Measurements from ENCODE around the gene CDC42EP1. TPM values are rescaled to one million over a fixed set of nuclear protein-coding genes. Genes with fewer than 3 reads are reported as not detected.

The CDC42EP1 gene
- total and polyA plus RNA-seq, 4 experiments from 2014 or later: not detected

DNA sequence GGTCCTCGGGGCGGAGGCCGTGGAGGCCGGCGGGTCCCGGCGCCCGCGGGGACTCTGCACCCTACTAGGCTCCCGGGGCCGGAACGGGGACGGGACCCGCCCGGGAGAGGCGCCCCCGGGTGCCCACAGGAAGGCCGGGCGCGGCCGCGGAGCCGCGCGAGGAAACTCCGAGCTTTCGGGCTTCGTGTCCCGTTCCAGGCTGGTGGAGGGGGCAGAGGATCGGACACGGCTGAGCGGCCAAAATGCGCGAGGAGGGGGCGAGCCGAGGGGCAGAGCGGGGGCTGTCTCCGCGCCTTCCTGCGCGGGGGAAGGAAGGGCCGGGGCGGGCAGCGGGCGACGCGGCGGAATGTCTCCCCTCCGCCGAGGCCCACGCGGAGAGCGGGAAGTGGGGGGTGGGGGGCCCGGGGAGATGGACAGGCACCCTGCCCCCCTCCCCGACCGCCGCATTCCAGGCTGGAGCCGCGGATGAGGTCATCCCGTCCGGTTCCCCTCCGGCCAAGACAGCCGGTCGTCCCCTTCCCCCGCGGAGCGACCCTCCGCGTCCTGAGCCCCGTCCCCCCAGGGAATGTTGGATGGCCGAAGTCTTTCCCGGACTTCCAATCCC is 430 bp downstream of the CDC42EP1 start:
- intact Hi-C loops (cut with micrococcal nuclease): loop anchor here (1.0 kb wide), 1 partner anchor 17 kb away; no protein-coding TSS in a partner anchor
- CTCF ChIA-PET (ENCODE audit: partially characterized antibody): interaction anchor here (0.6 to 21.0 kb wide), 6 partner anchors 10 to 819 kb away, joined by 3 to 523 read pairs (median 4); no protein-coding TSS in a partner anchor
- DNase-seq: no peak
- Mint-ChIP-seq H3K4me3 (peak overlapping the region in 6 of 8 donors; percentile 47 to 72 (median 64)), H3K36me3 (no peaks in the 10 kb centered on the region), H3K27me3 (peaks cover 24 to 40% of the 10 kb centered on the region in 2 donors), H3K27ac (no peak overlapping the region), H3K4me1 (peaks cover 4 to 34% (median 14%) of the 10 kb centered on the region in 4 donors), H3K9me3 (no peaks in the 10 kb centered on the region)
- Histone ChIP-seq H3K36me3 (ENCODE audit: insufficient read depth, low read length) (no peaks in the 10 kb centered on the region), H3K27me3 (ENCODE audit: insufficient read depth, low read length) (peaks cover 28% of the 10 kb centered on the region), H3K4me1 (ENCODE audit: insufficient read depth, low read length) (peaks cover 18% of the 10 kb centered on the region), H3K4me3 (ENCODE audit: low read length in 2 of 2) (peak overlapping the region in 1 of 2 donors; percentile 27), H3K9me3 (ENCODE audit: control insufficient read depth in 1 of 2, low read length in 2 of 2) (no peaks in the 10 kb centered on the region), H3K27ac (ENCODE audit: low read depth, low read length) (no peak overlapping the region)
- POLR2A ChIA-PET (ENCODE audit: partially characterized antibody): interaction anchor here (1.4 kb wide), 1 partner anchor 22 kb away, joined by 6 read pairs; no protein-coding TSS in a partner anchor

DNA sequence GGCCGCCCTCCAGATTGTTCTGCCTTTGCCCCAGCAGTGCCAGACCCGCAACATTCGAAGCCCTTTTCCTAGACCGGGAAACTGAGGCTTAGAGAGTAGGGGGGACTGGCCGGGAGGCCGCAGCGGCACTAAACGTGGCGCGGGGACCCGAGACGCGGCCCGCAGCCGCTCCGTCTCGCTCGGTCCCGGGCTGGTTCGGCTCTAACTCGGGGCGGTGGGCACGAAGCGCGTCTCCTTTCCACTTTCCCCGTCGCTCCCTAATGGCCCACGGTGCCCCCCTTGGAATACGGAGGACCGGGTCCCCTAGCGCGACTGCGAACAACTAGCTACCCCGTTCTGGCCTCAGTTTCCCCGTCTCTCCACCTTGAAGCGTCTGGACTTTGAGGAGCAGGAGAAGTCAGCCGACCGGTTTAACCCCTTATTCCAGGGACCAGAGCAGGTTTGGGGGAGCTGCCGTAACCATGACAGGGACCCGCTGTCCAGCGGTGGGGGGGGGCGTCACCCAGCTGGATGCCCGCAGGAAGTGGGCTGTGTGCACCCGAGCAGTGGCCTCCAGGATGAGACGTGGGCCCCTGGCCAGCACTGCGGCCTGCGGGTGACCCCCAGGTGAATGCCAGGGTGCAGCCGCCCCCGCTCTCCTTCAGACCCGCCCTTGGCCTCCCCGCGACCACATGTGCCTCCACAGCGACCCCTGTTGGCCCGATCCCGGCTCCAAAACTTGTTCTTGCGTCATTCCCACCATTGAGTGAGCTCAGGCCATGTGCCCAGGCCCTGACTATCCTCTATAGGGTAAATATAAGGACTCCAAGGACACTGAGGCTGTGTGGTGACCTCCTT is 1.1 kb downstream of the CDC42EP1 start:
- Mint-ChIP-seq H3K27me3 (peaks cover 23 to 39% of the 10 kb centered on the region in 2 donors), H3K27ac (peak overlapping the region in 2 of 7 donors; percentile 47 to 58), H3K4me3 (peak overlapping the region; percentile 20 to 91 (median 68)), H3K9me3 (no peaks in the 10 kb centered on the region), H3K36me3 (no peaks in the 10 kb centered on the region), H3K4me1 (peaks cover 7 to 41% (median 20%) of the 10 kb centered on the region in 4 donors)
- Histone ChIP-seq H3K9me3 (ENCODE audit: control insufficient read depth in 1 of 2, low read length in 2 of 2) (no peaks in the 10 kb centered on the region), H3K4me3 (ENCODE audit: low read length in 2 of 2) (peak overlapping the region in 1 of 2 donors; percentile 27), H3K27me3 (ENCODE audit: insufficient read depth, low read length) (peaks cover 28% of the 10 kb centered on the region), H3K4me1 (ENCODE audit: insufficient read depth, low read length) (peaks cover 25% of the 10 kb centered on the region), H3K36me3 (ENCODE audit: insufficient read depth, low read length) (no peaks in the 10 kb centered on the region), H3K27ac (ENCODE audit: low read depth, low read length) (no peak overlapping the region)
- intact Hi-C loops (cut with micrococcal nuclease): loop anchor here (1.0 kb wide), 1 partner anchor 18 kb away; no protein-coding TSS in a partner anchor
- POLR2A ChIA-PET (ENCODE audit: partially characterized antibody): interaction anchor here (0.7 to 1.4 kb wide), 2 partner anchors 19 to 23 kb away, joined by 3 to 6 read pairs; no protein-coding TSS in a partner anchor
- peak; percentile 59 to 70 (median 68) for DNase-seq
- CTCF ChIA-PET (ENCODE audit: partially characterized antibody): interaction anchor here (0.6 to 21.0 kb wide), 9 partner anchors 9 to 319 kb away, joined by 3 to 523 read pairs (median 5); no protein-coding TSS in a partner anchor

DNA sequence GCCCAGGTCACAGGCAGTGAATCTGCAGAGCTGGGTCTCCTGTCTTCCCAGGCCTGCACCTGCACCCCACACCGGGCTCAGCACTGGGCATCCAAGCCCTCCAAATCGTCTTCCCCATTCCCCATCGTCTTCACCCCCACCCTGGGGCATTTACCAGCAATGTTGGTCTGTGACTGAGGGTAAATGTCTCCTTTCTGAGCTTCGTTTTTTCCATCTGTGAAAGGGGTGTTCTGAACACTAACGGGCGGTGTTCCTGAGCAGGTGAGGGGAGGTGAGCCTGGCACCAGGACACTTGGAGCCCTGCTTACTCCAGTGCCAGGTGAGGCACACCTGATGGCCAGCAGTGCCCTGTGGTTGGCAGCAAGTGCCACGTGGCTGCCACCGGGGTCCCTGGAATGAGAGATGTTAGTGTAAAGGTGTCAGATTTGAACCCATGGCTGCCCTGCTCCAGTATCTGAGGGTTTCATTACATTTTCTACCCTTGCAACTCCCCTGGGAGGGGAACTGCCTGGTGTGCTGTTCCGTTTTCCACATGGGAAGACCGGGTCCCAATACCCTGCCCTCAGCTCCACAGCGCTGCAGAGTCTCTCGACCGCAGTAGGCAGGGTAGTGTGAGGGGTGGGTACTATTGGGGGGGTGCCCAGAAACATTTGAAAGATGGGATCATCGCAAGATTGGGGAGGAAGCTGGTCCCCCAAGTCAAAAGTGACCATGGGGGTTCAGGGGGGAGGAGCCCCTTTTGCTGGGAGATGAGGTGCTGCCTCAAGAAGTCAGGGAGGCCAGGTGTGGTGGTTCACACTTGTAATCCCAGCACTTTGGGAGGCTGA is 2.0 kb downstream of the CDC42EP1 start:
- Mint-ChIP-seq H3K36me3 (no peaks in the 10 kb centered on the region), H3K9me3 (no peaks in the 10 kb centered on the region), H3K4me3 (peak overlapping the region in 7 of 8 donors; percentile 61 to 91 (median 70)), H3K27ac (peak overlapping the region in 2 of 7 donors; percentile 47 to 58), H3K4me1 (peaks cover 13 to 50% (median 27%) of the 10 kb centered on the region in 4 donors), H3K27me3 (peaks cover 23 to 37% of the 10 kb centered on the region in 2 donors)
- peaks cover 34% of the 10 kb centered on the region for H3K4me1 ChIP-seq (ENCODE audit: insufficient read depth, low read length)
- ChIA-PET POLR2A (ENCODE audit: partially characterized antibody) (interaction anchor here (0.7 to 1.4 kb wide), 2 partner anchors 20 to 24 kb away, joined by 3 to 6 read pairs; no protein-coding TSS in a partner anchor), CTCF (ENCODE audit: partially characterized antibody) (interaction anchor here (0.7 to 21.0 kb wide), 9 partner anchors 8 to 320 kb away, joined by 3 to 523 read pairs (median 5); partner anchors contain the start of gene NOL12)
- H3K9me3 ChIP-seq (ENCODE audit: control insufficient read depth in 1 of 2, low read length in 2 of 2): no peaks in the 10 kb centered on the region
- H3K4me3 ChIP-seq (ENCODE audit: low read length in 2 of 2): no peak overlapping the region
- H3K36me3 ChIP-seq (ENCODE audit: insufficient read depth, low read length): no peaks in the 10 kb centered on the region
- DNase-seq: no peak
- intact Hi-C loops (cut with micrococcal nuclease): no loop called here
- H3K27ac ChIP-seq (ENCODE audit: low read depth, low read length): no peak overlapping the region
- peaks cover 28% of the 10 kb centered on the region for H3K27me3 ChIP-seq (ENCODE audit: insufficient read depth, low read length)

DNA sequence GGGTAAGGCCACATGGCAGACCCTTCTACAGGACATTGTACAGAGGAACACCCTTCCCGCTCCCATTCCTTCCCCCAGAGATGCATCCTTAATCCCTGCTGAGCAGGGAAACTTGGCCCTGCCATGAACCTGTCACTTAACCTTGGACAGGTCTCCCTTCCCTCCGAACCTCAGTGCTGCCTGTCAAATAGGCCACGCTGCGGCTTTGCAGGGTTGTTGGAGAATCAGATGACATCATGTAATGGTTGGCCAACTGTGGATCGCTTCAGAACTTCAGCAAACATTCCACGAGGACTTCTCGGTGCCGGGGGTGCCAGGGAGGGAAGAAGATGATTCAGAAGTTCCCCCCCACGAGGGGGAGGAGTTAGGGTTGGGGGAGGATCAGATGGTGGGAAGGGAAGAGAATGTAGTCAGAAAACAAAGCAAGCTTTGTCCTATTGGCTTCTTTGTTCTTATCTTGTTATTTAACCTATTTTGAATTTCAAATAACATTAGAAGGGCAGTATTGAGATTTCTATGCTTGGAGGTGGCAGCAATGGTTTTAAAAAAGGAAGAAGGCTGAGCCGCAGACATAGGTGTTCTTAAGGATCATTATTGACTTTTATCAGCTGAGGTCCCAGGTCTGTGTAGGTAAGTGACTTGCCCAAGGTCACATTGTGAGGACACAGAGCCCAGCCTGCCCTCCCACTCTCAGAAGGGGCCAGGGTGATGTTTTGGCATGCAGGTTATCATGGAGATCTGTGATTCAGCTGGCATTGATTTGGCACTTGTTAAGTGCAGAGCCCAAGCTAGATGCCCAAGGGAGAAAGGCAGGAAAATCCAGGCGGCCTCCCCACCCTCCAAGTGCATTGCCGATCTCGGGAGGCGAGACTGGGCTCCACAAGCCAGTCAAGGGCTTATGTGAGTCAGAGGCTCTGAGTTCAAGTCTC is 3.1 kb downstream of the CDC42EP1 start:
- H3K4me1 Mint-ChIP-seq: peaks cover 15 to 53% (median 31%) of the 10 kb centered on the region in 4 donors
- no peak for DNase-seq
- H3K27ac Mint-ChIP-seq: peak overlapping the region in 1 of 7 donors; percentile 10
- H3K9me3 Mint-ChIP-seq: no peaks in the 10 kb centered on the region
- no peaks in the 10 kb centered on the region for H3K36me3 Mint-ChIP-seq
- no peaks in the 10 kb centered on the region for H3K36me3 ChIP-seq (ENCODE audit: insufficient read depth, low read length)
- H3K27me3 ChIP-seq (ENCODE audit: insufficient read depth, low read length): peaks cover 28% of the 10 kb centered on the region
- ChIA-PET POLR2A (ENCODE audit: partially characterized antibody) (interaction anchor here (0.8 kb wide), 1 partner anchor 23 kb away, joined by 3 read pairs; no protein-coding TSS in a partner anchor), CTCF (ENCODE audit: partially characterized antibody) (interaction anchor here (0.7 to 21.0 kb wide), 7 partner anchors 9 to 207 kb away, joined by 3 to 523 read pairs (median 5); partner anchors contain the start of gene NOL12)
- H3K27me3 Mint-ChIP-seq: peaks cover 23 to 33% of the 10 kb centered on the region in 2 donors
- no peaks in the 10 kb centered on the region for H3K9me3 ChIP-seq (ENCODE audit: control insufficient read depth in 1 of 2, low read length in 2 of 2)
- H3K4me3 Mint-ChIP-seq: peak overlapping the region in 1 of 8 donors; percentile 78
- intact Hi-C loops (cut with micrococcal nuclease): no loop called here
- no peak overlapping the region for H3K27ac ChIP-seq (ENCODE audit: low read depth, low read length)
- no peak overlapping the region for H3K4me3 ChIP-seq (ENCODE audit: low read length in 2 of 2)
- peaks cover 37% of the 10 kb centered on the region for H3K4me1 ChIP-seq (ENCODE audit: insufficient read depth, low read length)

DNA sequence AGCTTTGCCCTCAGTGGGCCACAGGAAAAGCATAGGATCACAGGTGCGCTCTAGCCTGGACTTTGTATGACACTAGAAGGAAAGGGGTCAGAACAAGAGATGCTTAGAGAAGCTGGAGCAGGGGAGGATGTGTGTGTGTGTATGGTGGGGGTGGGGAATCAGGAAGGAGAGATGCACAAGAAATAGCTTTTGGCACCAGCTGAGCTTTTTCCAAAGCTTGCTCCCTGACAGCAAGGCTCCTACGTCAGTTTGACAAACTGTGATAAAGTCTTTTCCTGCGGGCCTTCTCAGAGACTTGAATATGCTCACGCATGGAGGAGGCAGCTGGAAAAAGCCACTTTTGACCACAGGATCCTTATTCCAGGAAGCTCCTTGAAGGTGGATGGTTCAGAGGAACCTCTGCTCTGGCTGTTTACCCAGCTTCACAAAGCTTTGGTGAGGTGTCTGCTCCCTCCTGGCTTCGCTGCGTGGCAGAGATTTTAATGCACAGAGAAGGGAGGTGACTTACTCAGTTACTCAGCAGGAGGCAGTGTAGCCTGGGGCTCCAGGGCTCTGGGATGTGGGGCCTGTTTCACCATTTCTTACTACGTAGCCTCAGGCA is 3.9 kb downstream of the CDC42EP1 start:
- H3K27ac Mint-ChIP-seq: peak overlapping the region in 1 of 7 donors; percentile 22
- CTCF ChIA-PET (ENCODE audit: partially characterized antibody): interaction anchor here (0.7 to 21.0 kb wide), 9 partner anchors 7 to 247 kb away, joined by 3 to 523 read pairs (median 4); no protein-coding TSS in a partner anchor
- Histone ChIP-seq H3K27ac (ENCODE audit: low read depth, low read length) (no peak overlapping the region), H3K36me3 (ENCODE audit: insufficient read depth, low read length) (no peaks in the 10 kb centered on the region), H3K4me3 (ENCODE audit: low read length in 2 of 2) (no peak overlapping the region), H3K27me3 (ENCODE audit: insufficient read depth, low read length) (peaks cover 28% of the 10 kb centered on the region), H3K4me1 (ENCODE audit: insufficient read depth, low read length) (peaks cover 37% of the 10 kb centered on the region), H3K9me3 (ENCODE audit: control insufficient read depth in 1 of 2, low read length in 2 of 2) (no peaks in the 10 kb centered on the region)
- H3K27me3 Mint-ChIP-seq: peaks cover 22 to 33% of the 10 kb centered on the region in 2 donors
- H3K4me3 Mint-ChIP-seq: no peak overlapping the region
- no peak for DNase-seq
- no peaks in the 10 kb centered on the region for H3K9me3 Mint-ChIP-seq
- intact Hi-C loops (cut with micrococcal nuclease): no loop called here
- POLR2A ChIA-PET (ENCODE audit: partially characterized antibody): interaction anchor here (0.8 kb wide), 1 partner anchor 24 kb away, joined by 3 read pairs; no protein-coding TSS in a partner anchor
- H3K4me1 Mint-ChIP-seq: peaks cover 15 to 53% (median 31%) of the 10 kb centered on the region in 4 donors
- no peaks in the 10 kb centered on the region for H3K36me3 Mint-ChIP-seq

All from CD4-positive, alpha-beta memory T cell (primary cell).